Measurements from ENCODE around the gene RECK.

RECK gene

DNA sequence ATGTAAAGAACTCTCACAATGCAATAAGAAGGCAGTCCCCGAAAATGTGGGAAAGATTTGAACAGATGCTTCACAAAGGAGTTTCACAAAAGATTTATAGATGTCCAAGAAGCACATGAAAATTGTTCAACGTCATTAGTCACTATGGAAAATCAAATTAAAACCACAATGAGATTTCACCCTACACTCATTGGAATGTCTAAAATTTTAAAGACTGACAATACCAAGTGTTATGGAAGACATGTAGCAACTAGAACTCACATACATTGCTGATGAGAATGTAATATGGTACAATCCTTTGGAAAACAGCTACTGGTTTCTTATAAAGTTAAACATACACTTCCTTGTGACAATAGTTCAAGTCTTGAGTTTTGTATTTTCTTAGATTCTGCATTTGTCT lies 11.0 kb upstream of the RECK start:
- Histone ChIP-seq H3K36me3 (ENCODE audit: control insufficient read depth, low read length) (no peaks in the 10 kb centered on the region), H3K27ac (ENCODE audit: low read depth, low read length) (no peak overlapping the region), H3K4me3 (ENCODE audit: low read length) (no peak overlapping the region), H3K4me1 (ENCODE audit: control insufficient read depth, low read length) (peaks cover 19% of the 10 kb centered on the region), H3K79me2 (ENCODE audit: control insufficient read depth, low read length) (no peaks in the 10 kb centered on the region), H3F3A (ENCODE audit: control insufficient read depth, insufficient read depth) (no peaks in the 10 kb centered on the region; the same call in 1 of the 2 replicates), H3K27me3 (ENCODE audit: control insufficient read depth, low read length) (peaks cover 6% of the 10 kb centered on the region), H3K4me2 (ENCODE audit: low read length) (no peak overlapping the region), H3K9me3 (ENCODE audit: control insufficient read depth, insufficient read depth, low read length) (no peaks in the 10 kb centered on the region), H4K20me1 (ENCODE audit: control insufficient read depth, insufficient read depth, low read depth, low read length) (no peaks in the 10 kb centered on the region), H3K9me2 (replicated peaks; ENCODE audit: control insufficient read depth, low read length) (no peaks in the 10 kb centered on the region)
- TF ChIP-seq EZH2phosphoT487 (IDR thresholded peaks at IDR 0.05; ENCODE audit: borderline replicate concordance, low read length), result no peak
- TF ChIP-seq, protein P1, sequence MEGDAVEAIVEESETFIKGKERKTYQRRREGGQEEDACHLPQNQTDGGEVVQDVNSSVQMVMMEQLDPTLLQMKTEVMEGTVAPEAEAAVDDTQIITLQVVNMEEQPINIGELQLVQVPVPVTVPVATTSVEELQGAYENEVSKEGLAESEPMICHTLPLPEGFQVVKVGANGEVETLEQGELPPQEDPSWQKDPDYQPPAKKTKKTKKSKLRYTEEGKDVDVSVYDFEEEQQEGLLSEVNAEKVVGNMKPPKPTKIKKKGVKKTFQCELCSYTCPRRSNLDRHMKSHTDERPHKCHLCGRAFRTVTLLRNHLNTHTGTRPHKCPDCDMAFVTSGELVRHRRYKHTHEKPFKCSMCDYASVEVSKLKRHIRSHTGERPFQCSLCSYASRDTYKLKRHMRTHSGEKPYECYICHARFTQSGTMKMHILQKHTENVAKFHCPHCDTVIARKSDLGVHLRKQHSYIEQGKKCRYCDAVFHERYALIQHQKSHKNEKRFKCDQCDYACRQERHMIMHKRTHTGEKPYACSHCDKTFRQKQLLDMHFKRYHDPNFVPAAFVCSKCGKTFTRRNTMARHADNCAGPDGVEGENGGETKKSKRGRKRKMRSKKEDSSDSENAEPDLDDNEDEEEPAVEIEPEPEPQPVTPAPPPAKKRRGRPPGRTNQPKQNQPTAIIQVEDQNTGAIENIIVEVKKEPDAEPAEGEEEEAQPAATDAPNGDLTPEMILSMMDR (IDR thresholded peaks at IDR 0.05; ENCODE audit: low read depth, low read length, poor library complexity, severe bottlenecking), result no peak

DNA sequence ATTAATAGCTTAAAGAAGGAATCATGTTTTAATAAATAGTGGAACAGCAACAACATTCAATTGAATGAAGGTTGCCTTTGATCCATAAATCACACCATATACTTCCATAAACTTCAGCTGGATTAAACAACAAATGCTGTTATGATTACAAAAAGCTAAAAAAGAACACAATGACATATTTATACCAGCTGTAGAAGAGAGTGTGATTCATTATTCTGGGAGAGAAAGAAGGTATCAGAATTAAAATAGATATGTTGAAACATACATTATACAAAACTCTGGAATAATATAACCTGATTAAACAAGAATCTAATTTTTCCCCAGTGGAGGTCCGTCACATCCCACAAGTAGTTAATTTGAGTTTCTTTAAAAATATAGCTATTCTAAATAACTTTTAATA lies 7.5 kb upstream of the RECK start:
- H3K4me1 ChIP-seq (ENCODE audit: control insufficient read depth, low read length), result peaks cover 20% of the 10 kb centered on the region
- no peaks in the 10 kb centered on the region for H4K20me1 ChIP-seq (ENCODE audit: control insufficient read depth, insufficient read depth, low read depth, low read length)
- H3K4me2 ChIP-seq (ENCODE audit: low read length), result peak overlapping the region; percentile 47; the same call in 1 of the 2 replicates
- no peaks in the 10 kb centered on the region for H3K9me2 ChIP-seq (replicated peaks; ENCODE audit: control insufficient read depth, low read length)
- TF ChIP-seq EZH2phosphoT487 (IDR thresholded peaks at IDR 0.05; ENCODE audit: borderline replicate concordance, low read length), result no peak
- TF ChIP-seq, protein P1 (IDR thresholded peaks at IDR 0.05; ENCODE audit: low read depth, low read length, poor library complexity, severe bottlenecking), result no peak
- H3K9me3 ChIP-seq (ENCODE audit: control insufficient read depth, insufficient read depth, low read length), result no peaks in the 10 kb centered on the region
- no peaks in the 10 kb centered on the region for H3K79me2 ChIP-seq (ENCODE audit: control insufficient read depth, low read length)
- no peaks in the 10 kb centered on the region for H3K36me3 ChIP-seq (ENCODE audit: control insufficient read depth, low read length)
- H3K27ac ChIP-seq (ENCODE audit: low read depth, low read length), result no peak overlapping the region
- H3K4me3 ChIP-seq (ENCODE audit: low read length), result no peak overlapping the region
- H3F3A ChIP-seq (ENCODE audit: control insufficient read depth, insufficient read depth), result no peaks in the 10 kb centered on the region; the same call in 1 of the 2 replicates
- peaks cover 17% of the 10 kb centered on the region for H3K27me3 ChIP-seq (ENCODE audit: control insufficient read depth, low read length)

DNA sequence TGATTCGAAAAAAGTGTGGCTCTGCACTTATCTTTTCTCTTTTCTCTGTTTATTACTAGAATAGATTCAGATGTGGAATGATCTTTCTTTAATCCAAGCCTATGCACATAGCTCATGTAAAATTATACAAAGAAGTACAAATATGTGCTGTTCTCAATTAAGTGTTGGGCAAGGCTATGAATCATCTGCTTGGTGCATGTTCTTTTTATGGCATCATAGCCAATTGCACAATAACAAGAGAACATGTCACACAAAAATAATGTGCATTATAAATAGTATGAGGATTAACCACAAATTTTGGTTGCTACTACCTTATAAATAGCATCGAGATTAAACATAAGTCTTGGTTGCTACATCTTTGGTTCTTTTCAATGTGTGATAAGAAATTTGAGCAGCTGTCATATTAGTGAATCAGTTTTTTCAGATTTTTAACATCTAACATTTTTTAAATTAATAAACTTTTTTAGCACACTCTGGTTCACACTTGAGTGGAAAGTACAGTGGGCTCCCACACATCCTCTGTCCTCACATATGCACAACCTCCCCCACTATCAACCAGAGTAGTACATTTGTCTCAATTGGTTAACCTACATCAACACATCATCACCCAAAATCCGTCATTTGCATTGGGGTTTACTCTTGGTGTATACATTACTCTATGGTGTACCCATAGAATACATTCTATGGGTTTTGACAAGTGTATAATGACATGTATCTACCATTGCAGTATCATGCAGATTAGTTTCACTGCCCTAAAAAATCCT lies 6.8 kb upstream of the RECK start:
- H3K36me3 ChIP-seq (ENCODE audit: control insufficient read depth, low read length), result no peaks in the 10 kb centered on the region
- H3K4me3 ChIP-seq (ENCODE audit: low read length), result 0 out of 2 replicates have a peak overlapping the region, but pooled peaks have one; percentile 24
- no peaks in the 10 kb centered on the region for H3K79me2 ChIP-seq (ENCODE audit: control insufficient read depth, low read length)
- no peaks in the 10 kb centered on the region for H3K9me3 ChIP-seq (ENCODE audit: control insufficient read depth, insufficient read depth, low read length)
- TF ChIP-seq, protein P1 (IDR thresholded peaks at IDR 0.05; ENCODE audit: low read depth, low read length, poor library complexity, severe bottlenecking), result no peak
- no peak for TF ChIP-seq EZH2phosphoT487 (IDR thresholded peaks at IDR 0.05; ENCODE audit: borderline replicate concordance, low read length)
- H4K20me1 ChIP-seq (ENCODE audit: control insufficient read depth, insufficient read depth, low read depth, low read length), result no peaks in the 10 kb centered on the region
- H3K4me2 ChIP-seq (ENCODE audit: low read length), result peak overlapping the region; percentile 47
- H3K27me3 ChIP-seq (ENCODE audit: control insufficient read depth, low read length), result peaks cover 17% of the 10 kb centered on the region
- H3K9me2 ChIP-seq (replicated peaks; ENCODE audit: control insufficient read depth, low read length), result no peaks in the 10 kb centered on the region
- peaks cover 20% of the 10 kb centered on the region for H3K4me1 ChIP-seq (ENCODE audit: control insufficient read depth, low read length)
- no peak overlapping the region for H3K27ac ChIP-seq (ENCODE audit: low read depth, low read length)
- no peaks in the 10 kb centered on the region; the same call in 1 of the 2 replicates for H3F3A ChIP-seq (ENCODE audit: control insufficient read depth, insufficient read depth)

All from DOHH2 (cell line).